GM12892 (cell line): ENCODE results near the gene AGMAT.

ENCODE experiments used
- POLR2A ChIP-seq: IDR thresholded peaks from 2 replicates; pipeline ENCODE4 v1.6.1; 2011; ENCODE audit warnings: low read depth, low read length, control low read depth
- POLR2AphosphoS5 ChIP-seq: IDR thresholded peaks from 2 replicates; pipeline ENCODE4 v1.6.1; 2011; ENCODE audit warnings: low read depth, low read length, control low read depth
- TAF1 ChIP-seq: IDR thresholded peaks from 2 replicates; pipeline ENCODE4 v1.6.1; 2011; ENCODE audit warnings: low read depth, mild to moderate bottlenecking, control low read depth, low read length, borderline replicate concordance

DNA sequence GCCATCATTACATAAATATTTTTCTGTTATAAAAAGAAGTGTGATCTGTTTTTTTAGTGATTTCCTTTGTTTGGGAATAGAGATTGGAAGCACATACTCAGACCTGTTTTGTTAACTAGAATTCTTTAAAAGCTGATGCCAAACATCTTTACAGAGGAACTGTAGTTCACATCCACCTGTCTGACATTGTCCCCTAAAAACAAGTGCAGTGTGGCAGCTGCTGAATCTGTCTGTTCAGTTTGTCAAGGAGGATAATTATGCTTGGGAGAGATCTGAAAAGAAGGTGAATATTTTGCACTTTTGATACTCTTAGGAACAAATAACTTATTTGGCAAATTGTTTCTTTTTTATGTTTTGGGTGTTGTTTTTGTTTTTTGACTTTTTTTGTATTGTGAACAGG, 13.6 kb downstream of the AGMAT start:
- TF ChIP-seq POLR2A: no peak
- TF ChIP-seq POLR2AphosphoS5: no peak
- TF ChIP-seq TAF1: no peak
